D721Med (cell line): ENCODE measurements around the gene PGAP2.

ENCODE experiments used
- DNase-seq: peaks from one replicate; pipeline ENCODE4 v3.0.0; 2011; ENCODE audit warnings: low spot score; ENCODE audit not compliant: insufficient read length
- FAIRE-seq: peaks from 2 replicates; lab custom pipeline; 2011; peaks lifted over from hg19 to GRCh38; lab: Jason Lieb, UNC
- CTCF ChIP-seq: IDR thresholded peaks from 2 replicates; pipeline ENCODE4 v1.5.1; 2012; ENCODE audit warnings: mild to moderate bottlenecking, control low read depth; ENCODE audit not compliant: insufficient read depth; ENCODE audit errors: missing control alignments

Gene PGAP2

GRCh38 chr11:3826721-3827120 lies 18.4 kb downstream of the PGAP2 start:
- TF ChIP-seq CTCF = no peak
- FAIRE-seq (no peak), DNase-seq (no peak)

- TF ChIP-seq CTCF = no peak
- FAIRE-seq (no peak), DNase-seq (no peak)
Observed at GRCh38 chr11:3827434-3828186, 19.2 kb downstream of the PGAP2 start.

- no peak for TF ChIP-seq CTCF
- FAIRE-seq = no peak
Observed at GRCh38 chr11:3830088-3830487, 21.7 kb downstream of the PGAP2 start.

GRCh38 chr11:3830730-3831129 lies 22.4 kb downstream of the PGAP2 start:
- no peak for TF ChIP-seq CTCF
- no peak for FAIRE-seq
- DNase-seq = no peak

More at GRCh38 chr11:3830088-3830487, 21.7 kb downstream of the PGAP2 start:
- no peak for DNase-seq

GRCh38 chr11:3831378-3832239 lies 23.2 kb downstream of the PGAP2 start:
- no peak for TF ChIP-seq CTCF
- no peak for DNase-seq
- no peak for FAIRE-seq

- TF ChIP-seq CTCF = no peak
- FAIRE-seq (no peak), DNase-seq (no peak)
Observed at GRCh38 chr11:3832816-3833215, 24.5 kb downstream of the PGAP2 start.
